Kidney (tissue), 14 donors: ENCODE data around the gene PHTF1. TPM values are rescaled to one million over a fixed set of nuclear protein-coding genes. Genes with fewer than 3 reads are reported as not detected.
A peak's percentile ranks its signal among the peaks of the same experiment; 100 is the strongest.

Experiments
- DNase-seq, 5 donors: peaks; one replicate each; pipeline ENCODE4 v3.0.0-alpha.2; 2013 to 2020
- FAIRE-seq: peaks from 2 replicates; lab custom pipeline; 2012; peaks lifted over from hg19 to GRCh38; lab: Jason Lieb, UNC
- H3K27ac ChIP-seq, 2 donors: one replicate each; pipeline ENCODE4 v1.7.0; 2013; ENCODE audit warnings: low read depth in 2 of 2, low read length in 2 of 2, inconsistent platforms in 1 of 2
- H3K27me3 ChIP-seq: one replicate; pipeline ENCODE4 v1.7.1; 2013; ENCODE audit warnings: low read length, inconsistent platforms; ENCODE audit not compliant: control insufficient read depth, insufficient read depth
- H3K36me3 ChIP-seq, 3 donors: one replicate each; pipeline versions ENCODE4 v1.7.0 to v1.7.1; 2013; ENCODE audit warnings: low read length in 3 of 3, control low read depth in 1 of 3, inconsistent platforms in 1 of 3; ENCODE audit not compliant: insufficient read depth in 3 of 3, control insufficient read depth in 2 of 3
- H3K4me1 ChIP-seq, 3 donors: one replicate each; pipeline versions ENCODE4 v1.7.0 to v1.7.1; 2013; ENCODE audit warnings: low read length in 3 of 3, inconsistent platforms in 1 of 3, low read depth in 1 of 3; ENCODE audit not compliant: control insufficient read depth in 2 of 3, insufficient read depth in 2 of 3
- H3K4me3 ChIP-seq, 3 donors: one replicate each; pipeline versions ENCODE4 v1.7.0 to v1.8.1; 2013; ENCODE audit warnings: low read length in 3 of 3, control low read depth in 1 of 3, inconsistent platforms in 1 of 3
- H3K9ac ChIP-seq, 3 donors: one replicate each; pipeline versions ENCODE4 v1.7.0 to v1.7.1; 2013; ENCODE audit warnings: low read length in 3 of 3, control low read depth in 1 of 3, inconsistent platforms in 1 of 3
- H3K9me3 ChIP-seq, 3 donors: one replicate each; pipeline versions ENCODE4 v1.7.0 to v1.7.1; 2013; ENCODE audit warnings: low read length in 3 of 3, control low read depth in 1 of 3, inconsistent platforms in 1 of 3; ENCODE audit not compliant: control insufficient read depth in 2 of 3, insufficient read depth in 1 of 3
- intact Hi-C: fragments of 100-400 bp; cut with DNase I; formaldehyde crosslinking; loops from one replicate; pipeline ENCODE4 v1.11.1; 2022
- polyA plus RNA-seq: library from polyadenylated mRNA; stranded (reverse); fragments of 350-450 nt; fragmentation: Illumina TruSeq; extraction: RNeasy Lipid Tissue Mini Kit (QIAGEN cat#74804); gene quantifications from one replicate; pipeline ENCODE4 v1.2.3, GENCODE V29; 2014; ENCODE audit warnings: low read depth, low replicate concordance; ENCODE audit not compliant: insufficient read depth
- total RNA-seq: library from RNA; stranded (reverse); fragmentation: NEBNext Ultra II Directional; extraction: Animal tissue kit (Norgen Biotek cat#: 25700); gene quantifications from one replicate; pipeline ENCODE4 v1.2.1, GENCODE V29; 2021
- TF ChIP-seq, protein P1 (sequence below): IDR thresholded peaks from 3 replicates; pipeline ENCODE4 v1.5.1; 2012; ENCODE audit warnings: mild to moderate bottlenecking, moderate library complexity, borderline replicate concordance; ENCODE audit not compliant: insufficient read depth; ENCODE audit errors: extremely low read depth
- donor health status: control.
- donor health status: control.
- donor health status: control.
- donor health status: control.
- donor health status: control.
- donor health status: DM: yes; HTN: yes; CAD: no.
- donor health status: Normal renal cell carcinoma (clear cell type).

PHTF1 gene
- total and polyA plus RNA-seq, 2 donors from 2014 or later = 14.7 to 20.0 TPM

DNA sequence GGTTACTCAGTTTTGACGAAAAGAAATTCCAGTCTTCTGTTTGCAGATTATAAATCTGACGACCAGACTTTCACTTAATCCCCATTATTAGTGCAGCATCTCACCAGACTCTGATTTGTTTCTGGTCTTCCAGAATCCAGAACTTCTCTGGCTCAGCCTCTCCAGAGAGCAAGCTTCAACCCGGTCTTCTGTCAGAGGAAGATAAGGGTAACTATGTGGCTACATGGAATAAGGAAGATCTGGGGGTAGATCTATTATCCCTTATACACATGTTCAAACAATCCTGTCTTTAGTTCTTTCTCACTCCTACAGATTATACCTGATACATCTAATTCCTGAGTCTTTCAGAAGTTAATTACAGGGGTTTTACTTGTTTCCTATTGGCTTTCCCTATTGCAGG, 9.9 kb downstream of the PHTF1 start:
- FAIRE-seq = no peak
- no peak overlapping the region for H3K27ac ChIP-seq
- H3K4me3 ChIP-seq = no peak overlapping the region
- peaks cover 0 to 9% (median 0%) of the 10 kb centered on the region in 3 donors for H3K36me3 ChIP-seq
- no peaks in the 10 kb centered on the region for H3K9me3 ChIP-seq
- no peaks in the 10 kb centered on the region for H3K27me3 ChIP-seq
- intact Hi-C loops = no loop called here
- TF ChIP-seq, protein P1, sequence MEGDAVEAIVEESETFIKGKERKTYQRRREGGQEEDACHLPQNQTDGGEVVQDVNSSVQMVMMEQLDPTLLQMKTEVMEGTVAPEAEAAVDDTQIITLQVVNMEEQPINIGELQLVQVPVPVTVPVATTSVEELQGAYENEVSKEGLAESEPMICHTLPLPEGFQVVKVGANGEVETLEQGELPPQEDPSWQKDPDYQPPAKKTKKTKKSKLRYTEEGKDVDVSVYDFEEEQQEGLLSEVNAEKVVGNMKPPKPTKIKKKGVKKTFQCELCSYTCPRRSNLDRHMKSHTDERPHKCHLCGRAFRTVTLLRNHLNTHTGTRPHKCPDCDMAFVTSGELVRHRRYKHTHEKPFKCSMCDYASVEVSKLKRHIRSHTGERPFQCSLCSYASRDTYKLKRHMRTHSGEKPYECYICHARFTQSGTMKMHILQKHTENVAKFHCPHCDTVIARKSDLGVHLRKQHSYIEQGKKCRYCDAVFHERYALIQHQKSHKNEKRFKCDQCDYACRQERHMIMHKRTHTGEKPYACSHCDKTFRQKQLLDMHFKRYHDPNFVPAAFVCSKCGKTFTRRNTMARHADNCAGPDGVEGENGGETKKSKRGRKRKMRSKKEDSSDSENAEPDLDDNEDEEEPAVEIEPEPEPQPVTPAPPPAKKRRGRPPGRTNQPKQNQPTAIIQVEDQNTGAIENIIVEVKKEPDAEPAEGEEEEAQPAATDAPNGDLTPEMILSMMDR = no peak
- H3K9ac ChIP-seq = no peak overlapping the region
- no peaks in the 10 kb centered on the region for H3K4me1 ChIP-seq
- DNase-seq = no peak

DNA sequence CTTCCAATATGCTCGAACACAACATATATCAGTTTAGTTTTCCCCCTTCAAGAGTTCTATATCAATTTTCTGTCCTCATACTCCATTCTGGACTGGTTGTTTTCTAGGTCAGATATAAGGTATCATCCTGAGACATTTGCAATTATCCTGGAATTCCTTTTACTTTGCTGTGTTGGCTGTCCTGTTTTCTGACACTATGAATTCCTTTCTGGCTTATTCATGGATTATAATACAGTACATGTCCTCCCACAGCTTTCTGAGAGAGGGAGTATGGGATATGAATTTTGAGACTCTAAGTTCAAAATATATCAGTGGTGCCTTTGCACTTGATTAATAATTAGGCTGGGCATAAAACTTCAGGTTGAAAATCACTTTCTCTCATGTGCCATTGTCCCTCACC, 11.9 kb downstream of the PHTF1 start:
- intact Hi-C loops = no loop called here
- Histone ChIP-seq H3K9ac (no peak overlapping the region), H3K4me3 (no peak overlapping the region), H3K36me3 (peaks cover 0 to 9% (median 2%) of the 10 kb centered on the region in 3 donors), H3K9me3 (no peaks in the 10 kb centered on the region), H3K4me1 (no peaks in the 10 kb centered on the region), H3K27ac (no peak overlapping the region), H3K27me3 (no peaks in the 10 kb centered on the region)
- FAIRE-seq (no peak), DNase-seq (peak in 1 of 5 donors; percentile 6)
- TF ChIP-seq, protein P1 = no peak

DNA sequence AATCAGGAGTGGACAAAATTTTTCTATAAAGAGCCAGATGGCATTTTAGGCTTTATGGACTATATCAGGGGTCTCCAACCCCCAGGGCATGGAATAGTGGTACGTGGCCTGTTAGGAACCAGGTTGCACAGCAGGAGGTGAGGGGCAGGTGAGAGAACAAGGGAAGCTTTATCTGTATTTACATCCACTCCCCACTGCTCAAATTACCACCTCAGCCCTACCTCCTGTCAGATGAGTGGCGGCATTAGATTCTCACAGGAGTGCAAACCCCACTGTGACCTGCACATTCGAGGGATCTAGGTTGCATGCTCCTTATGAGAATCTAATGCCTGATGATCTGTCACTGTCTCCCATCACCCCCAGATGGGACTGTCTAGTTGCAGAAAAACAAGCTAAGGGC, 13.9 kb downstream of the PHTF1 start:
- no peak for FAIRE-seq
- H3K9ac ChIP-seq = no peak overlapping the region
- no peak overlapping the region for H3K4me3 ChIP-seq
- TF ChIP-seq, protein P1 = no peak
- no peaks in the 10 kb centered on the region for H3K4me1 ChIP-seq
- H3K27ac ChIP-seq = no peak overlapping the region
- no peaks in the 10 kb centered on the region for H3K9me3 ChIP-seq
- peaks cover 0 to 9% (median 2%) of the 10 kb centered on the region in 3 donors for H3K36me3 ChIP-seq
- DNase-seq = no peak
- no peaks in the 10 kb centered on the region for H3K27me3 ChIP-seq
- intact Hi-C loops = no loop called here

DNA sequence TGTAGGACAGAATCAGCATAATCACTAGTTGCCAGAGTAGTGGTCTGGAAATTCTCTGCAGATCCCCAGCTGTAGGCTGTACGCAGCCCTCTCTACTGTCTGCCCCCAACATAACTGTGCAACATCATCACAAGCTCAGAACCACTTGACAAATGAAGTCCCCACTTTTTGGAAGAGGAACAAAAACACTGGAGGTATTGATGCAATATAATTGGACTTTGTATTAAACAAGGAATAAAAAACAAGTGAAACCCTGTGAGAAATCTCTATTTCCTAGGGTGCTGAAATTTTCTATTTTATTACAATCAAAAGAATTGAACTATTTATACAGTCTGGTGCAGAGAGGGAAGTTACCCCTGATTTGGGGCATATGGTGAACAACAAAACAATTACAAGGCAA, 15.2 kb downstream of the PHTF1 start:
- no peak overlapping the region for H3K9ac ChIP-seq
- peaks cover 0 to 2% (median 2%) of the 10 kb centered on the region in 3 donors for H3K36me3 ChIP-seq
- DNase-seq (no peak), FAIRE-seq (no peak)
- intact Hi-C loops = no loop called here
- no peak overlapping the region for H3K4me3 ChIP-seq
- no peaks in the 10 kb centered on the region for H3K4me1 ChIP-seq
- H3K27me3 ChIP-seq = no peaks in the 10 kb centered on the region
- no peak overlapping the region for H3K27ac ChIP-seq
- TF ChIP-seq, protein P1 = no peak
- H3K9me3 ChIP-seq = no peaks in the 10 kb centered on the region
